ENCODE results near the gene JAGN1.
"Not testable (repeated sequence)": the region's sequence is repeated elsewhere in the genome, so short reads cannot be mapped to it uniquely, and the experiment has no call there.

Gene JAGN1

GRCh38 chr3:9932535-9932842 is 42.1 kb downstream of the JAGN1 start:
- no peaks in the 10 kb centered on the region for H3K27me3 Mint-ChIP-seq
- H3K4me3 Mint-ChIP-seq = peak overlapping the region; percentile 99
- H3K4me1 Mint-ChIP-seq (ENCODE audit: low read depth) = peaks cover 40% of the 10 kb centered on the region
- peak overlapping the region; percentile 99 for H3K27ac Mint-ChIP-seq
- H3K9me3 Mint-ChIP-seq = no peaks in the 10 kb centered on the region
- H3K36me3 Mint-ChIP-seq (ENCODE audit: low read depth) = peaks cover 71% of the 10 kb centered on the region
- intact Hi-C loops (cut with micrococcal nuclease) = loop anchor here (2.0 to 10.0 kb wide), 5 partner anchors 14 to 292 kb away; partner anchors contain the start of genes FANCD2, IL17RC and RPUSD3

- Mint-ChIP-seq H3K36me3 (ENCODE audit: low read depth) (peaks cover 73% of the 10 kb centered on the region), H3K9me3 (no peaks in the 10 kb centered on the region), H3K27ac (peak overlapping the region; percentile 99), H3K4me3 (peak overlapping the region; percentile 99), H3K27me3 (no peaks in the 10 kb centered on the region), H3K4me1 (ENCODE audit: low read depth) (peaks cover 40% of the 10 kb centered on the region)
- intact Hi-C loops (cut with micrococcal nuclease) = loop anchor here (2.0 to 10.0 kb wide), 5 partner anchors 14 to 292 kb away; partner anchors contain the start of genes FANCD2, IL17RC and RPUSD3
These were observed 42.6 kb downstream of the JAGN1 start for GRCh38 chr3:9932843-9933560.

GRCh38 chr3:9933561-9934234 is 43.3 kb downstream of the JAGN1 start, which contains the start of gene CRELD1:
Gene CRELD1, plus strand, starts transcription at chr3:9933834. Its CDS starts 605 bp downstream, at chr3:9934439.
- H3K27ac Mint-ChIP-seq = peak within 1 kb of the TSS; percentile 99
- H3K27me3 Mint-ChIP-seq = no peaks in the 10 kb centered on the region
- no peaks in the 10 kb centered on the region for H3K9me3 Mint-ChIP-seq
- H3K4me3 Mint-ChIP-seq = peak within 1 kb of the TSS; percentile 99
- intact Hi-C loops (cut with micrococcal nuclease) = loop anchor here (2.0 to 10.0 kb wide), 5 partner anchors 13 to 291 kb away; partner anchors contain the start of genes FANCD2, IL17RC and RPUSD3
- peaks cover 40% of the 10 kb centered on the region for H3K4me1 Mint-ChIP-seq (ENCODE audit: low read depth)
- H3K36me3 Mint-ChIP-seq (ENCODE audit: low read depth) = peaks cover 75% of the 10 kb centered on the region

GRCh38 chr3:9934235-9934621 is 43.8 kb downstream of the JAGN1 start:
- Mint-ChIP-seq H3K9me3 (no peaks in the 10 kb centered on the region), H3K27me3 (no peaks in the 10 kb centered on the region), H3K4me1 (ENCODE audit: low read depth) (peaks cover 40% of the 10 kb centered on the region), H3K27ac (peak overlapping the region; percentile 99), H3K4me3 (peak overlapping the region; percentile 99), H3K36me3 (ENCODE audit: low read depth) (peaks cover 76% of the 10 kb centered on the region)
- intact Hi-C loops (cut with micrococcal nuclease) = loop anchor here (5.0 to 10.0 kb wide), 3 partner anchors 91 to 291 kb away; partner anchors contain the start of genes FANCD2 and RPUSD3

GRCh38 chr3:9934993-9935392 is 44.6 kb downstream of the JAGN1 start:
- intact Hi-C loops (cut with micrococcal nuclease) = loop anchor here (5.0 to 10.0 kb wide), 3 partner anchors 90 to 290 kb away; partner anchors contain the start of genes FANCD2 and RPUSD3
- Mint-ChIP-seq H3K27ac (peak overlapping the region; percentile 99), H3K4me3 (peak overlapping the region; percentile 99), H3K36me3 (ENCODE audit: low read depth) (peaks cover 77% of the 10 kb centered on the region), H3K27me3 (no peaks in the 10 kb centered on the region), H3K4me1 (ENCODE audit: low read depth) (peaks cover 40% of the 10 kb centered on the region), H3K9me3 (no peaks in the 10 kb centered on the region)

GRCh38 chr3:9935966-9936510 is 45.6 kb downstream of the JAGN1 start:
- no peaks in the 10 kb centered on the region for H3K9me3 Mint-ChIP-seq
- H3K36me3 Mint-ChIP-seq (ENCODE audit: low read depth) = peaks cover 77% of the 10 kb centered on the region

GRCh38 chr3:9937486-9938238 is 47.3 kb downstream of the JAGN1 start:
- intact Hi-C loops (cut with micrococcal nuclease) = loop anchor here (10.0 kb wide), 2 partner anchors 87 to 287 kb away; partner anchors contain the start of gene FANCD2
- H3K4me3 Mint-ChIP-seq = no peak overlapping the region
- peaks cover 87% of the 10 kb centered on the region for H3K36me3 Mint-ChIP-seq (ENCODE audit: low read depth)
- H3K27ac Mint-ChIP-seq = no peak overlapping the region
- peaks cover 29% of the 10 kb centered on the region for H3K4me1 Mint-ChIP-seq (ENCODE audit: low read depth)
- no peaks in the 10 kb centered on the region for H3K9me3 Mint-ChIP-seq
- H3K27me3 Mint-ChIP-seq = no peaks in the 10 kb centered on the region

More at GRCh38 chr3:9935966-9936510, 45.6 kb downstream of the JAGN1 start:
- Mint-ChIP-seq H3K4me1 (ENCODE audit: low read depth) (peaks cover 40% of the 10 kb centered on the region), H3K4me3 (no peak overlapping the region), H3K27ac (no peak overlapping the region), H3K27me3 (no peaks in the 10 kb centered on the region)
- intact Hi-C loops (cut with micrococcal nuclease) = loop anchor here (10.0 kb wide), 2 partner anchors 89 to 289 kb away; partner anchors contain the start of gene FANCD2

GRCh38 chr3:9938966-9939365 is 48.6 kb downstream of the JAGN1 start:
- intact Hi-C loops (cut with micrococcal nuclease) = loop anchor here (10.0 kb wide), 2 partner anchors 86 to 286 kb away; partner anchors contain the start of gene FANCD2
- H3K36me3 Mint-ChIP-seq (ENCODE audit: low read depth) = peaks cover 87% of the 10 kb centered on the region
- H3K9me3 Mint-ChIP-seq = no peaks in the 10 kb centered on the region
- H3K4me1 Mint-ChIP-seq (ENCODE audit: low read depth) = peaks cover 24% of the 10 kb centered on the region
- no peak overlapping the region for H3K4me3 Mint-ChIP-seq
- no peaks in the 10 kb centered on the region for H3K27me3 Mint-ChIP-seq
- H3K27ac Mint-ChIP-seq = no peak overlapping the region

- H3K9me3 Mint-ChIP-seq, H3K4me3 Mint-ChIP-seq, H3K27me3 Mint-ChIP-seq, H3K27ac Mint-ChIP-seq: not testable (repeated sequence)
- peaks cover 88% of the 10 kb centered on the region for H3K36me3 Mint-ChIP-seq (ENCODE audit: low read depth)
- H3K4me1 Mint-ChIP-seq (ENCODE audit: low read depth) = peaks cover 14% of the 10 kb centered on the region
- intact Hi-C loops (cut with micrococcal nuclease) = loop anchor here (10.0 kb wide), 2 partner anchors 85 to 285 kb away; partner anchors contain the start of gene FANCD2
These were observed 49.5 kb downstream of the JAGN1 start for GRCh38 chr3:9939906-9940305.

- Mint-ChIP-seq H3K36me3 (ENCODE audit: low read depth) (peaks cover 84% of the 10 kb centered on the region), H3K4me1 (ENCODE audit: low read depth) (peaks cover 6% of the 10 kb centered on the region), H3K9me3 (no peaks in the 10 kb centered on the region), H3K4me3 (no peak overlapping the region), H3K27me3 (no peaks in the 10 kb centered on the region), H3K27ac (no peak overlapping the region)
- intact Hi-C loops (cut with micrococcal nuclease) = no loop called here
These were observed 50.3 kb downstream of the JAGN1 start for GRCh38 chr3:9940746-9941145.

GRCh38 chr3:9942164-9942563 is 51.8 kb downstream of the JAGN1 start:
- Mint-ChIP-seq H3K36me3 (ENCODE audit: low read depth) (peaks cover 79% of the 10 kb centered on the region), H3K4me1 (ENCODE audit: low read depth) (peaks cover 6% of the 10 kb centered on the region), H3K4me3 (no peak overlapping the region), H3K27ac (no peak overlapping the region), H3K27me3 (peaks cover 3% of the 10 kb centered on the region), H3K9me3 (no peaks in the 10 kb centered on the region)
- intact Hi-C loops (cut with micrococcal nuclease) = no loop called here

GRCh38 chr3:9942934-9943690 is 52.7 kb downstream of the JAGN1 start:
- Mint-ChIP-seq H3K4me1 (ENCODE audit: low read depth) (peaks cover 6% of the 10 kb centered on the region), H3K36me3 (ENCODE audit: low read depth) (peaks cover 69% of the 10 kb centered on the region), H3K27ac (no peak overlapping the region), H3K9me3 (no peaks in the 10 kb centered on the region), H3K4me3 (no peak overlapping the region), H3K27me3 (peaks cover 3% of the 10 kb centered on the region)
- intact Hi-C loops (cut with micrococcal nuclease) = no loop called here

All from dendritic cell treated with granulocyte-macrophage colony-stimulating factor and Interleukin-4, amounts not matched to agents 40 ng/mL and 50 ng/mL, for 4 days (primary cell).